HepG2 (cell line): ENCODE measurements around the gene RSPH9. TPM values are rescaled to one million over a fixed set of nuclear protein-coding genes. Genes with fewer than 3 reads are reported as not detected.

Source experiments
- BRD4 ChIP-seq: sonication (generic); formaldehyde crosslinking; IDR thresholded peaks from 2 replicates; pipeline ENCODE4 v1.4.0; 2020; ENCODE audit warnings: missing genetic modification reagents
- CENPT ChIP-seq: sonication (generic); formaldehyde crosslinking; IDR thresholded peaks from 2 replicates; pipeline ENCODE4 v1.8.0; 2022; ENCODE audit warnings: low read depth, mild to moderate bottlenecking, moderate library complexity, missing genetic modification reagents
- ERF ChIP-seq: IDR thresholded peaks from 2 replicates; pipeline ENCODE4 v1.6.1; 2018; ENCODE audit warnings: missing biosample characterization, missing genetic modification reagents
- EZH2 ChIP-seq: conservative IDR thresholded peaks from 2 replicates; pipeline ENCODE4 v1.6.1; 2012; ENCODE audit warnings: mild to moderate bottlenecking, low read depth, low read length, moderate library complexity
- HOXA3 ChIP-seq: sonication (generic); formaldehyde crosslinking; IDR thresholded peaks from 2 replicates; pipeline ENCODE4 v1.5.0; 2020; ENCODE audit warnings: missing genetic modification reagents
- KLF12 ChIP-seq: sonication (generic); formaldehyde crosslinking; IDR thresholded peaks from 2 replicates; pipeline ENCODE4 v1.4.0; 2020; ENCODE audit warnings: missing genetic modification reagents, borderline replicate concordance
- MIER3 ChIP-seq: IDR thresholded peaks from 2 replicates; pipeline ENCODE4 v1.6.1; 2016; ENCODE audit warnings: missing compliant biosample characterization, borderline replicate concordance
- NFE2L1 ChIP-seq: sonication (generic); formaldehyde crosslinking; IDR thresholded peaks from 2 replicates; pipeline ENCODE4 v1.4.0; 2020; ENCODE audit warnings: missing genetic modification reagents, mild to moderate bottlenecking, borderline replicate concordance
- NFYB ChIP-seq: sonication (generic); formaldehyde crosslinking; IDR thresholded peaks from 2 replicates; pipeline ENCODE4 v1.4.0; 2020; ENCODE audit warnings: missing genetic modification reagents
- NR3C1 ChIP-seq: sonication (generic); formaldehyde crosslinking; IDR thresholded peaks from 2 replicates; pipeline ENCODE4 v1.4.0; 2020; ENCODE audit warnings: missing genetic modification reagents
- TBX2 ChIP-seq: sonication (generic); formaldehyde crosslinking; IDR thresholded peaks from 2 replicates; pipeline ENCODE4 v1.5.0; 2020; ENCODE audit warnings: missing genetic modification reagents, mild to moderate bottlenecking, borderline replicate concordance
- ZFX ChIP-seq: sonication (generic); formaldehyde crosslinking; IDR thresholded peaks from 2 replicates; pipeline ENCODE4 v1.4.0; 2020; ENCODE audit warnings: mild to moderate bottlenecking, low read depth, missing genetic modification reagents, moderate library complexity
- ZNF160 ChIP-seq: sonication (generic); formaldehyde crosslinking; IDR thresholded peaks from 2 replicates; pipeline ENCODE4 v1.8.0; 2022; ENCODE audit warnings: mild to moderate bottlenecking, inconsistent platforms, missing genetic modification reagents
- ZNF230 ChIP-seq: sonication (generic); formaldehyde crosslinking; IDR thresholded peaks from 2 replicates; pipeline ENCODE4 v1.4.0; 2020; ENCODE audit warnings: mild to moderate bottlenecking, missing genetic modification reagents
- ZNF382 ChIP-seq: sonication (generic); formaldehyde crosslinking; IDR thresholded peaks from 2 replicates; pipeline ENCODE4 v1.5.0; 2020; ENCODE audit warnings: missing genetic modification reagents, mild to moderate bottlenecking, borderline replicate concordance
- ZNF446 ChIP-seq: sonication (generic); formaldehyde crosslinking; IDR thresholded peaks from 2 replicates; pipeline ENCODE4 v1.5.0; 2020; ENCODE audit warnings: mild to moderate bottlenecking, missing genetic modification reagents
- ZNF550 ChIP-seq: sonication (generic); formaldehyde crosslinking; IDR thresholded peaks from 2 replicates; pipeline ENCODE4 v1.4.0; 2020; ENCODE audit warnings: mild to moderate bottlenecking, missing genetic modification reagents, borderline replicate concordance
- ZNF572 ChIP-seq: sonication (generic); formaldehyde crosslinking; IDR thresholded peaks from 2 replicates; pipeline ENCODE4 v1.5.1; 2020; ENCODE audit warnings: mild to moderate bottlenecking, missing genetic modification reagents
- ZNF781 ChIP-seq: sonication (generic); formaldehyde crosslinking; IDR thresholded peaks from 2 replicates; pipeline ENCODE4 v1.5.1; 2020; ENCODE audit warnings: borderline replicate concordance, mild to moderate bottlenecking, missing genetic modification reagents; ENCODE audit errors: not compliant biosample characterization
- ZSCAN20 ChIP-seq: sonication (generic); formaldehyde crosslinking; IDR thresholded peaks from 2 replicates; pipeline ENCODE4 v1.4.0; 2020; ENCODE audit warnings: missing genetic modification reagents, mild to moderate bottlenecking, borderline replicate concordance
- ZSCAN25 ChIP-seq: sonication (generic); formaldehyde crosslinking; IDR thresholded peaks from 2 replicates; pipeline ENCODE4 v1.8.0; 2022; ENCODE audit warnings: mild to moderate bottlenecking, missing genetic modification reagents
- ZSCAN31 ChIP-seq: sonication (generic); formaldehyde crosslinking; IDR thresholded peaks from 2 replicates; pipeline ENCODE4 v1.5.0; 2020; ENCODE audit warnings: low read depth, mild to moderate bottlenecking, missing genetic modification reagents
- polyA plus RNA-seq, 8 experiments: library from polyadenylated mRNA; depleted of rRNA in 3 of 8; stranded (reverse) in 7 of 8; unstranded in 1 of 8; fragments of >200 nt; fragmentation: Illumina TruSeq in 4 of 8; extraction: Trizol in 4 of 8; gene quantifications; 2 replicates each; pipeline versions ENCODE4 v1.2.1 to v1.2.3, GENCODE V29; 2011 to 2016; ENCODE audit warnings: low read depth in 4 of 8, missing spikeins in 1 of 8, mixed read lengths in 1 of 8; ENCODE audit not compliant: insufficient read depth in 1 of 8
- total RNA-seq, 5 experiments: library from RNA; depleted of rRNA; stranded (reverse); fragments of >200 nt; fragmentation: Illumina TruSeq; extraction: Trizol; gene quantifications; 2 replicates each; pipeline ENCODE4 v1.2.3, GENCODE V29; 2016; ENCODE audit warnings: low read depth in 1 of 5
- TF ChIP-seq, protein P1 (sequence below): sonication (generic); formaldehyde crosslinking; IDR thresholded peaks from 2 replicates; pipeline ENCODE4 v1.4.0; 2020; ENCODE audit warnings: missing genetic modification reagents, borderline replicate concordance
- TF ChIP-seq, protein P2 (sequence below): sonication (generic); formaldehyde crosslinking; IDR thresholded peaks from 2 replicates; pipeline ENCODE4 v1.8.1; 2023; ENCODE audit warnings: mild to moderate bottlenecking, missing genetic modification reagents, borderline replicate concordance
- TF ChIP-seq, protein P3 (sequence below): sonication (generic); formaldehyde crosslinking; IDR thresholded peaks from 2 replicates; pipeline ENCODE4 v1.8.0; 2022; ENCODE audit warnings: mild to moderate bottlenecking, missing genetic modification reagents
- TF ChIP-seq, protein P4 (sequence below): sonication (generic); formaldehyde crosslinking; IDR thresholded peaks from 2 replicates; pipeline ENCODE4 v1.8.0; 2022; ENCODE audit warnings: low read depth, missing genetic modification reagents
- TF ChIP-seq, protein P5 (sequence below): sonication (generic); IDR thresholded peaks from 2 replicates; pipeline ENCODE4 v1.6.1; 2016; ENCODE audit warnings: low read depth, borderline replicate concordance

The RSPH9 gene
- total and polyA plus RNA-seq, 2 of the 13 experiments (the other 11 are each of a cell fraction or from before 2014, with no cell fraction given) = 0.04 TPM; not detected in 1

DNA sequence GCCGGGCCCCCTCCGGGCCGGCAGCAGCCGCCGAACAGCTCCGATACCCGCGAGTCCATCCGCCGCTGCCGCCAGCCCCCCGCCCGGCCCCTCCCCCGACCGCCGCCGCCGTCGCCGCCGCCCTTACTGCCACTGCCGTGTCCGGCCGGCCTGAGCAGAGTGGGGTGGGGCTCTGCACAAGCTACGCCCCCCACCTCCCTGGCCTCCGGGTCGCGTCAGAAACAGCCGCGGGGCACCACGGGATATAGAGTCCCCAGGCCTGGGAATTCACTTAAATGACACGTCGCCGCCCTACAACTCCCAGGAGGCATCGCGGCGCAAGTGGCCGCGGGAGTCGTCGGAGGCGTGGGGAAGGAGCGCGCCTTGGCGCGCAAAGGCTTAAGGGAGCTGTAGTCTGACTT is 15.7 kb upstream of the RSPH9 start, which contains the start of gene GTPBP2 (continued):
- TF ChIP-seq MIER3 (CRISPR knock-in tag) = peak; percentile 63; the same call in 1 of the 2 replicates
- TF ChIP-seq, protein P1, sequence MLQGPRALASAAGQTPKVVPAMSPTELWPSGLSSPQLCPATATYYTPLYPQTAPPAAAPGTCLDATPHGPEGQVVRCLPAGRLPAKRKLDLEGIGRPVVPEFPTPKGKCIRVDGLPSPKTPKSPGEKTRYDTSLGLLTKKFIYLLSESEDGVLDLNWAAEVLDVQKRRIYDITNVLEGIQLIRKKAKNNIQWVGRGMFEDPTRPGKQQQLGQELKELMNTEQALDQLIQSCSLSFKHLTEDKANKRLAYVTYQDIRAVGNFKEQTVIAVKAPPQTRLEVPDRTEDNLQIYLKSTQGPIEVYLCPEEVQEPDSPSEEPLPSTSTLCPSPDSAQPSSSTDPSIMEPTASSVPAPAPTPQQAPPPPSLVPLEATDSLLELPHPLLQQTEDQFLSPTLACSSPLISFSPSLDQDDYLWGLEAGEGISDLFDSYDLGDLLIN (CRISPR knock-in tag) = 0 out of 2 replicates have a peak, but pooled peaks have one; percentile 26
- TF ChIP-seq ZFX (CRISPR knock-in tag) = no peak
- TF ChIP-seq CENPT = no peak
- TF ChIP-seq ZNF446 = no peak
- no peak for TF ChIP-seq ZNF572 (CRISPR knock-in tag)
- no peak for TF ChIP-seq ZNF160
- no peak for TF ChIP-seq ZNF781 (CRISPR knock-in tag)
- peak; percentile 55; the same call in 1 of the 2 replicates for TF ChIP-seq HOXA3 (CRISPR knock-in tag)
- TF ChIP-seq BRD4 (CRISPR knock-in tag) = no peak
- TF ChIP-seq, protein P2, sequence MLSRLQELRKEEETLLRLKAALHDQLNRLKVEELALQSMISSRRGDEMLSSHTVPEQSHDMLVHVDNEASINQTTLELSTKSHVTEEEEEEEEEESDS (CRISPR knock-in tag) = no peak
- no peak for TF ChIP-seq NR3C1
- TF ChIP-seq EZH2 = no peak
- TF ChIP-seq, protein P3, sequence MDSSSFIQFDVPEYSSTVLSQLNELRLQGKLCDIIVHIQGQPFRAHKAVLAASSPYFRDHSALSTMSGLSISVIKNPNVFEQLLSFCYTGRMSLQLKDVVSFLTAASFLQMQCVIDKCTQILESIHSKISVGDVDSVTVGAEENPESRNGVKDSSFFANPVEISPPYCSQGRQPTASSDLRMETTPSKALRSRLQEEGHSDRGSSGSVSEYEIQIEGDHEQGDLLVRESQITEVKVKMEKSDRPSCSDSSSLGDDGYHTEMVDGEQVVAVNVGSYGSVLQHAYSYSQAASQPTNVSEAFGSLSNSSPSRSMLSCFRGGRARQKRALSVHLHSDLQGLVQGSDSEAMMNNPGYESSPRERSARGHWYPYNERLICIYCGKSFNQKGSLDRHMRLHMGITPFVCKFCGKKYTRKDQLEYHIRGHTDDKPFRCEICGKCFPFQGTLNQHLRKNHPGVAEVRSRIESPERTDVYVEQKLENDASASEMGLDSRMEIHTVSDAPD (CRISPR knock-in tag) = no peak
- TF ChIP-seq, protein P4, sequence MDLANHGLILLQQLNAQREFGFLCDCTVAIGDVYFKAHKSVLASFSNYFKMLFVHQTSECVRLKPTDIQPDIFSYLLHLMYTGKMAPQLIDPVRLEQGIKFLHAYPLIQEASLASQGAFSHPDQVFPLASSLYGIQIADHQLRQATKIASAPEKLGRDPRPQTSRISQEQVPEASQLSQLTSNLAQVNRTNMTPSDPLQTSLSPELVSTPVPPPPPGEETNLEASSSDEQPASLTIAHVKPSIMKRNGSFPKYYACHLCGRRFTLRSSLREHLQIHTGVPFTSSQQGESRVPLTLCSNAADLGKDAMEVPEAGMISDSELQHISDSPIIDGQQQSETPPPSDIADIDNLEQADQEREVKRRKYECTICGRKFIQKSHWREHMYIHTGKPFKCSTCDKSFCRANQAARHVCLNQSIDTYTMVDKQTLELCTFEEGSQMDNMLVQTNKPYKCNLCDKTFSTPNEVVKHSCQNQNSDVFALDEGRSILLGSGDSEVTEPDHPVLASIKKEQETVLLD (CRISPR knock-in tag) = 0 out of 2 replicates have a peak, but pooled peaks have one; percentile 13
- 0 out of 2 replicates have a peak, but pooled peaks have one; percentile 3 for TF ChIP-seq ERF (CRISPR knock-in tag)
- no peak for TF ChIP-seq ZNF550
- no peak for TF ChIP-seq ZNF230 (CRISPR knock-in tag)
- no peak for TF ChIP-seq ZSCAN20 (CRISPR knock-in tag)
- 0 out of 2 replicates have a peak, but pooled peaks have one; percentile 20 for TF ChIP-seq KLF12
- no peak for TF ChIP-seq ZNF382 (CRISPR knock-in tag)
- peak; percentile 61; the same call in 1 of the 2 replicates for TF ChIP-seq NFYB
- no peak for TF ChIP-seq NFE2L1 (CRISPR knock-in tag)
- TF ChIP-seq, protein P5, sequence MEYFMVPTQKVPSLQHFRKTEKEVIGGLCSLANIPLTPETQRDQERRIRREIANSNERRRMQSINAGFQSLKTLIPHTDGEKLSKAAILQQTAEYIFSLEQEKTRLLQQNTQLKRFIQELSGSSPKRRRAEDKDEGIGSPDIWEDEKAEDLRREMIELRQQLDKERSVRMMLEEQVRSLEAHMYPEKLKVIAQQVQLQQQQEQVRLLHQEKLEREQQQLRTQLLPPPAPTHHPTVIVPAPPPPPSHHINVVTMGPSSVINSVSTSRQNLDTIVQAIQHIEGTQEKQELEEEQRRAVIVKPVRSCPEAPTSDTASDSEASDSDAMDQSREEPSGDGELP = 0 out of 2 replicates have a peak, but pooled peaks have one; percentile 25
- no peak for TF ChIP-seq ZSCAN25
- TF ChIP-seq TBX2 (CRISPR knock-in tag) = peak; percentile 78
- TF ChIP-seq ZSCAN31 = no peak
